ENCODE data around the gene MRS2. TPM values are rescaled to one million over a fixed set of nuclear protein-coding genes. Genes with fewer than 3 reads are reported as not detected.

MRS2 gene
- total and polyA plus RNA-seq, 2 donors (not counting 3 experiments of a cell fraction or from before 2014, with no cell fraction given), result 12.1 to 21.1 TPM

DNA sequence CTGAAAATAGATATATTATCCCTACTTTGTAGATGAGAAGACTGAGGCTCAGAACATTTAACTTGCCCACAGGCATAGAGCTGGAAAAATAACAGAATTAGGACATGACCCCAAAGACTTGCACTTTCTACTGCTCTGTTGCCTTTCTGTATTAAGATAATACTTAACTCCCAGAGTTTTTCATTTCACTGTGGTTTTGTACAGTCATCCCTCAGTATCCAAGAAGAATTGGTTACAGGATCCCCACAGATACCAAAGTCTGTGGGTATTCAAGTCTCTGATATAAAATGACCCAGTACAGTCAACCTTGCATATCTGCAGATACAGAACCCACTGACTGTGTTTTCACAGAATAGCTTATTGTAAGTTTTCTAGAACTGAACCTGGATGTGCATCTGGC is 16.8 kb downstream of the MRS2 start:
- H4K20me1 ChIP-seq (replicated peaks; ENCODE audit: control insufficient read depth, extremely low read depth, insufficient read depth, low read length), result no peaks in the 10 kb centered on the region
- BruUV-seq (replicated peaks), result no TSS peak
- H2AFZ ChIP-seq (ENCODE audit: low read depth, low read length), result no peak overlapping the region
- peaks cover 14 to 21% of the 10 kb centered on the region in 2 experiments for H3K36me3 ChIP-seq (ENCODE audit: control insufficient read depth in 2 of 2, extremely low read depth in 1 of 2, insufficient read depth in 2 of 2, low read length in 2 of 2)
- DNase-seq (ENCODE audit: low read depth, low spot score), result no peak
- no peak overlapping the region for H3K4me3 ChIP-seq (replicated peaks in 1 of 3; ENCODE audit: insufficient read depth in 1 of 3, low read depth in 1 of 3, low read length in 3 of 3)
- CTCF ChIA-PET, result no interaction called here
- POLR2A ChIA-PET, result no interaction called here
- intact Hi-C loops (cut with micrococcal nuclease) (no loop called here), dilution Hi-C loops (cut with MboI; ENCODE audit: extremely low pct_ligation_motif_present, low sequenced_read_pairs) (no loop called here)
- no peaks in the 10 kb centered on the region for H3K4me1 ChIP-seq (ENCODE audit: control insufficient read depth, extremely low read depth, insufficient read depth, low read length)
- no peak for TF ChIP-seq MYC (IDR thresholded peaks at IDR 0.05; ENCODE audit: low read depth, low read length)
- TF ChIP-seq JUN (IDR thresholded peaks at IDR 0.05; ENCODE audit: borderline replicate concordance, insufficient read depth, insufficient read length, low read depth), result no peak
- TF ChIP-seq, protein P1, sequence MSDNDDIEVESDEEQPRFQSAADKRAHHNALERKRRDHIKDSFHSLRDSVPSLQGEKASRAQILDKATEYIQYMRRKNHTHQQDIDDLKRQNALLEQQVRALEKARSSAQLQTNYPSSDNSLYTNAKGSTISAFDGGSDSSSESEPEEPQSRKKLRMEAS (IDR thresholded peaks at IDR 0.05; ENCODE audit: insufficient read depth, insufficient read length), result no peak
- TF ChIP-seq, protein P2, sequence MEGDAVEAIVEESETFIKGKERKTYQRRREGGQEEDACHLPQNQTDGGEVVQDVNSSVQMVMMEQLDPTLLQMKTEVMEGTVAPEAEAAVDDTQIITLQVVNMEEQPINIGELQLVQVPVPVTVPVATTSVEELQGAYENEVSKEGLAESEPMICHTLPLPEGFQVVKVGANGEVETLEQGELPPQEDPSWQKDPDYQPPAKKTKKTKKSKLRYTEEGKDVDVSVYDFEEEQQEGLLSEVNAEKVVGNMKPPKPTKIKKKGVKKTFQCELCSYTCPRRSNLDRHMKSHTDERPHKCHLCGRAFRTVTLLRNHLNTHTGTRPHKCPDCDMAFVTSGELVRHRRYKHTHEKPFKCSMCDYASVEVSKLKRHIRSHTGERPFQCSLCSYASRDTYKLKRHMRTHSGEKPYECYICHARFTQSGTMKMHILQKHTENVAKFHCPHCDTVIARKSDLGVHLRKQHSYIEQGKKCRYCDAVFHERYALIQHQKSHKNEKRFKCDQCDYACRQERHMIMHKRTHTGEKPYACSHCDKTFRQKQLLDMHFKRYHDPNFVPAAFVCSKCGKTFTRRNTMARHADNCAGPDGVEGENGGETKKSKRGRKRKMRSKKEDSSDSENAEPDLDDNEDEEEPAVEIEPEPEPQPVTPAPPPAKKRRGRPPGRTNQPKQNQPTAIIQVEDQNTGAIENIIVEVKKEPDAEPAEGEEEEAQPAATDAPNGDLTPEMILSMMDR (IDR thresholded peaks at IDR 0.05; ENCODE audit: extremely low read depth in 1 of 2, insufficient read depth in 1 of 2, low read depth in 1 of 2, low read length in 2 of 2), result no peak
- TF ChIP-seq POLR2AphosphoS5 (IDR thresholded peaks at IDR 0.05; ENCODE audit: insufficient read depth, low read depth, low read length), result no peak
- no peak for TF ChIP-seq GATA2 (IDR thresholded peaks at IDR 0.05; ENCODE audit: insufficient read depth, insufficient read length, low read depth, low read length)
- TF ChIP-seq EZH2 (IDR thresholded peaks at IDR 0.05; ENCODE audit: borderline replicate concordance, low read depth, low read length, severe bottlenecking), result no peak
- TF ChIP-seq FOS (IDR thresholded peaks at IDR 0.05; ENCODE audit: borderline replicate concordance, insufficient read depth, low read length), result no peak
- TF ChIP-seq POLR2A (IDR thresholded peaks at IDR 0.05; ENCODE audit: low read depth, low read length), result no peak
- H3K27me3 ChIP-seq (ENCODE audit: control insufficient read depth in 2 of 2, insufficient read depth in 2 of 2, low read length in 2 of 2), result no peaks in the 10 kb centered on the region
- no peak overlapping the region for H3K9ac ChIP-seq (replicated peaks; ENCODE audit: extremely low read depth, insufficient read depth, low read length)
- H3K4me2 ChIP-seq (ENCODE audit: insufficient read depth, low read length), result no peak overlapping the region
- H3K9me3 ChIP-seq (replicated peaks; ENCODE audit: control insufficient read depth, insufficient read depth, low read length), result no peaks in the 10 kb centered on the region
- no peak overlapping the region for H3K27ac ChIP-seq (ENCODE audit: insufficient read depth, low read depth, low read length)
- no peaks in the 10 kb centered on the region for H3K79me2 ChIP-seq (ENCODE audit: control insufficient read depth, insufficient read depth, low read length)
- H3K9me1 ChIP-seq (replicated peaks; ENCODE audit: control insufficient read depth, extremely low read depth, insufficient read depth, low read length), result no peaks in the 10 kb centered on the region
- no peak for FAIRE-seq
